ENCODE data around the gene USP17L17. TPM values are rescaled to one million over a fixed set of nuclear protein-coding genes. Genes with fewer than 3 reads are reported as not detected.
A peak's percentile ranks its signal among the peaks of the same experiment; 100 is the strongest.
"Not testable (repeated sequence)": the region's sequence is repeated elsewhere in the genome, so short reads cannot be mapped to it uniquely, and the experiment has no call there.

The USP17L17 gene
- total RNA-seq: not detected
- not detected for polyA plus RNA-seq (ENCODE audit: insufficient read length in 2 of 2)
- long read RNA-seq, donor 1: 0 reads
- long read RNA-seq, donor 2: 0 reads
- long read RNA-seq, donor 3: 0 reads
- long read RNA-seq, donor 4: 0 reads

DNA sequence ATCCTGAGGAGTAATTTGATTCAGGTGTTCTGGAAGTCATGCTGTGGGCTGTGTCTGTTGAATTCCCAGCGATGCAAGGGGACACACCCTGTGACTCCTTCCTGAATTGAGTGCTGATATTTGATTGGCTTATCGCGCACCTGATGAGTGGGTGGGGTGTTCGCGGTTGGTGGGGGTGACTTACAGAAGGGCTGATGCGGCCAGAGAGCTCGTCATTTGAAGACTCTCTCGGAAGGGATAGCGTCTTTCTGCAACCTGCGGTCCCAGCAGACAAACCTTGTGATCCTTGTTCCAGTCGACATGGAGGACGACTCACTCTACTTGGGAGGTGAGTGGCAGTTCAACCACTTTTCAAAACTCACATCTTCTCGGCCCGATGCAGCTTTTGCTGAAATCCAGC lies at the start of gene USP17L17:
Gene USP17L17, plus strand, starts transcription at position 301 of the 400 bp plus-strand sequence. Its CDS starts 0 bp downstream, at position 301.
- DNase-seq (ENCODE audit: low read depth in 4 of 6, low spot score in 6 of 6); H3K36me3 ChIP-seq (ENCODE audit: control insufficient read depth, insufficient read depth, low read length); H3K27me3 ChIP-seq (ENCODE audit: control insufficient read depth, insufficient read depth, low read length); H3K4me1 ChIP-seq (ENCODE audit: control insufficient read depth, insufficient read depth, low read length); H3K9me3 ChIP-seq (ENCODE audit: control insufficient read depth, insufficient read depth, low read length); H3K27ac ChIP-seq (ENCODE audit: low read depth, low read length); H3K4me3 ChIP-seq (ENCODE audit: low read depth, low read length): not testable (repeated sequence)
- WGBS (ENCODE audit: insufficient coverage): no CpG with 5 or more reads among the region's 14 CpGs

- not testable (repeated sequence) for H3K27ac ChIP-seq (ENCODE audit: low read depth, low read length); H3K9me3 ChIP-seq (ENCODE audit: control insufficient read depth, insufficient read depth, low read length); DNase-seq (ENCODE audit: low read depth in 4 of 6, low spot score in 6 of 6); H3K36me3 ChIP-seq (ENCODE audit: control insufficient read depth, insufficient read depth, low read length); H3K4me1 ChIP-seq (ENCODE audit: control insufficient read depth, insufficient read depth, low read length); H3K4me3 ChIP-seq (ENCODE audit: low read depth, low read length); H3K27me3 ChIP-seq (ENCODE audit: control insufficient read depth, insufficient read depth, low read length)
- no CpG with 5 or more reads among the region's 13 CpGs for WGBS (ENCODE audit: insufficient coverage)
Measured at GRCh38 chr4:9210357-9210756, 33.3 kb upstream of the USP17L17 start, which contains the start of gene USP17L10. USP17L10 (plus strand) TSS chr4:9210657; CDS start chr4:9210657, 0 bp downstream.

- not testable (repeated sequence) for H3K27me3 ChIP-seq (ENCODE audit: control insufficient read depth, insufficient read depth, low read length); H3K27ac ChIP-seq (ENCODE audit: low read depth, low read length); H3K4me1 ChIP-seq (ENCODE audit: control insufficient read depth, insufficient read depth, low read length); H3K4me3 ChIP-seq (ENCODE audit: low read depth, low read length); H3K9me3 ChIP-seq (ENCODE audit: control insufficient read depth, insufficient read depth, low read length); H3K36me3 ChIP-seq (ENCODE audit: control insufficient read depth, insufficient read depth, low read length); DNase-seq (ENCODE audit: low read depth in 4 of 6, low spot score in 6 of 6)
- WGBS (ENCODE audit: insufficient coverage): 98% methylated on average over 5 of the region's 14 CpGs
Measured at GRCh38 chr4:9214701-9215100, 29.0 kb upstream of the USP17L17 start.

- not testable (repeated sequence) for H3K27ac ChIP-seq (ENCODE audit: low read depth, low read length); H3K36me3 ChIP-seq (ENCODE audit: control insufficient read depth, insufficient read depth, low read length); H3K27me3 ChIP-seq (ENCODE audit: control insufficient read depth, insufficient read depth, low read length); H3K4me1 ChIP-seq (ENCODE audit: control insufficient read depth, insufficient read depth, low read length); H3K9me3 ChIP-seq (ENCODE audit: control insufficient read depth, insufficient read depth, low read length); H3K4me3 ChIP-seq (ENCODE audit: low read depth, low read length); DNase-seq (ENCODE audit: low read depth in 4 of 6, low spot score in 6 of 6)
- WGBS (ENCODE audit: insufficient coverage): no CpG with 5 or more reads among the region's 14 CpGs
Measured at GRCh38 chr4:9215105-9215504, 28.6 kb upstream of the USP17L17 start, which contains the start of gene USP17L11. USP17L11 (plus strand) TSS chr4:9215405; CDS start chr4:9215405, 0 bp downstream.

DNA sequence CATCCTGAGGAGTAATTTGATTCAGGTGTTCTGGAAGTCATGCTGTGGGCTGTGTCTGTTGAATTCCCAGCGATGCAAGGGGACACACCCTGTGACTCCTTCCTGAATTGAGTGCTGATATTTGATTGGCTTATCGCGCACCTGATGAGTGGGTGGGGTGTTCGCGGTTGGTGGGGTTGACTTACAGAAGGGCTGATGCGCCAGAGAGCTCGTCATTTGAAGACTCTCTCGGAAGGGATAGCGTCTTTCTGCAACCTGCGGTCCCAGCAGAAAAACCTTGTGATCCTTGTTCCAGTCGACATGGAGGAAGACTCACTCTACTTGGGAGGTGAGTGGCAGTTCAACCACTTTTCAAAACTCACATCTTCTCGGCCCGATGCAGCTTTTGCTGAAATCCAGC lies 23.8 kb upstream of the USP17L17 start, which contains the start of gene USP17L12:
Gene USP17L12, plus strand, starts transcription at position 301 of the 400 bp plus-strand sequence. Its CDS starts 0 bp downstream, at position 301.
- not testable (repeated sequence) for DNase-seq (ENCODE audit: low read depth in 4 of 6, low spot score in 6 of 6); H3K36me3 ChIP-seq (ENCODE audit: control insufficient read depth, insufficient read depth, low read length)
- no CpG with 5 or more reads among the region's 13 CpGs for WGBS (ENCODE audit: insufficient coverage)

DNA sequence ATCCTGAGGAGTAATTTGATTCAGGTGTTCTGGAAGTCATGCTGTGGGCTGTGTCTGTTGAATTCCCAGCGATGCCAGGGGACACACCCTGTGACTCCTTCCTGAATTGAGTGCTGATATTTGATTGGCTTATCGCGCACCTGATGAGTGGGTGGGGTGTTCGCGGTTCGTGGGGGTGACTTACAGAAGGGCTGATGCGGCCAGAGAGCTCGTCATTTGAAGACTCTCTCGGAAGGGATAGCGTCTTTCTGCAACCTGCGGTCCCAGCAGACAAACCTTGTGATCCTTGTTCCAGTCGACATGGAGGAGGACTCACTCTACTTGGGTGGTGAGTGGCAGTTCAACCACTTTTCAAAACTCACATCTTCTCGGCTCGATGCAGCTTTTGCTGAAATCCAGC lies 19.1 kb upstream of the USP17L17 start, which contains the start of gene USP17L13:
Gene USP17L13, plus strand, starts transcription at position 301 of the 400 bp plus-strand sequence. Its CDS starts 0 bp downstream, at position 301.
- H3K4me3 ChIP-seq (ENCODE audit: low read depth, low read length); H3K27me3 ChIP-seq (ENCODE audit: control insufficient read depth, insufficient read depth, low read length); H3K9me3 ChIP-seq (ENCODE audit: control insufficient read depth, insufficient read depth, low read length); H3K36me3 ChIP-seq (ENCODE audit: control insufficient read depth, insufficient read depth, low read length); H3K27ac ChIP-seq (ENCODE audit: low read depth, low read length); DNase-seq (ENCODE audit: low read depth in 4 of 6, low spot score in 6 of 6); H3K4me1 ChIP-seq (ENCODE audit: control insufficient read depth, insufficient read depth, low read length): not testable (repeated sequence)
- WGBS (ENCODE audit: insufficient coverage): no CpG with 5 or more reads among the region's 14 CpGs

More for the DNA sequence above, 23.8 kb upstream of the USP17L17 start, which contains the start of gene USP17L12:
- not testable (repeated sequence) for H3K4me1 ChIP-seq (ENCODE audit: control insufficient read depth, insufficient read depth, low read length); H3K27me3 ChIP-seq (ENCODE audit: control insufficient read depth, insufficient read depth, low read length); H3K9me3 ChIP-seq (ENCODE audit: control insufficient read depth, insufficient read depth, low read length); H3K27ac ChIP-seq (ENCODE audit: low read depth, low read length); H3K4me3 ChIP-seq (ENCODE audit: low read depth, low read length)

DNA sequence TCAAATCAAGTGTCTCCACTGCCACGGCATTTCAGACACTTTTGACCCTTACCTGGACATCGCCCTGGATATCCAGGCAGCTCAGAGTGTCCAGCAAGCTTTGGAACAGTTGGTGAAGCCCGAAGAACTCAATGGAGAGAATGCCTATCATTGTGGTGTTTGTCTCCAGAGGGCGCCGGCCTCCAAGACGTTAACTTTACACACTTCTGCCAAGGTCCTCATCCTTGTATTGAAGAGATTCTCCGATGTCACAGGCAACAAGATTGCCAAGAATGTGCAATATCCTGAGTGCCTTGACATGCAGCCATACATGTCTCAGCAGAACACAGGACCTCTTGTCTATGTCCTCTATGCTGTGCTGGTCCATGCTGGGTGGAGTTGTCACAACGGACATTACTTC lies 13.4 kb upstream of the USP17L17 start:
- not testable (repeated sequence) for H3K36me3 ChIP-seq (ENCODE audit: control insufficient read depth, insufficient read depth, low read length); H3K9me3 ChIP-seq (ENCODE audit: control insufficient read depth, insufficient read depth, low read length); H3K4me3 ChIP-seq (ENCODE audit: low read depth, low read length); H3K4me1 ChIP-seq (ENCODE audit: control insufficient read depth, insufficient read depth, low read length); DNase-seq (ENCODE audit: low read depth in 4 of 6, low spot score in 6 of 6); H3K27me3 ChIP-seq (ENCODE audit: control insufficient read depth, insufficient read depth, low read length); H3K27ac ChIP-seq (ENCODE audit: low read depth, low read length)
- no CpG with 5 or more reads among the region's 8 CpGs for WGBS (ENCODE audit: insufficient coverage)

DNA sequence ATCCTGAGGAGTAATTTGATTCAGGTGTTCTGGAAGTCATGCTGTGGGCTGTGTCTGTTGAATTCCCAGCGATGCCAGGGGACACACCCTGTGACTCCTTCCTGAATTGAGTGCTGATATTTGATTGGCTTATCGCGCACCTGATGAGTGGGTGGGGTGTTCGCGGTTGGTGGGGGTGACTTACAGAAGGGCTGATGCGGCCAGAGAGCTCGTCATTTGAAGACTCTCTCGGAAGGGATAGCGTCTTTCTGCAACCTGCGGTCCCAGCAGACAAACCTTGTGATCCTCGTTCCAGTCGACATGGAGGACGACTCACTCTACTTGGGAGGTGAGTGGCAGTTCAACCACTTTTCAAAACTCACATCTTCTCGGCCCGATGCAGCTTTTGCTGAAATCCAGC lies 9.6 kb upstream of the USP17L17 start, which contains the start of gene USP17L15:
Gene USP17L15, plus strand, starts transcription at position 301 of the 400 bp plus-strand sequence. Its CDS starts 0 bp downstream, at position 301.
- DNase-seq (ENCODE audit: low read depth in 4 of 6, low spot score in 6 of 6); H3K27me3 ChIP-seq (ENCODE audit: control insufficient read depth, insufficient read depth, low read length); H3K36me3 ChIP-seq (ENCODE audit: control insufficient read depth, insufficient read depth, low read length); H3K4me1 ChIP-seq (ENCODE audit: control insufficient read depth, insufficient read depth, low read length); H3K4me3 ChIP-seq (ENCODE audit: low read depth, low read length); H3K9me3 ChIP-seq (ENCODE audit: control insufficient read depth, insufficient read depth, low read length); H3K27ac ChIP-seq (ENCODE audit: low read depth, low read length): not testable (repeated sequence)
- no CpG with 5 or more reads among the region's 15 CpGs for WGBS (ENCODE audit: insufficient coverage)

GRCh38 chr4:9238461-9238860 lies 5.2 kb upstream of the USP17L17 start:
- not testable (repeated sequence) for H3K4me1 ChIP-seq (ENCODE audit: control insufficient read depth, insufficient read depth, low read length); H3K27me3 ChIP-seq (ENCODE audit: control insufficient read depth, insufficient read depth, low read length); H3K4me3 ChIP-seq (ENCODE audit: low read depth, low read length); H3K36me3 ChIP-seq (ENCODE audit: control insufficient read depth, insufficient read depth, low read length); H3K27ac ChIP-seq (ENCODE audit: low read depth, low read length); H3K9me3 ChIP-seq (ENCODE audit: control insufficient read depth, insufficient read depth, low read length)
- 50% methylated on average over 2 of the region's 12 CpGs for WGBS (ENCODE audit: insufficient coverage)
- DNase-seq (ENCODE audit: low read depth in 4 of 6, low spot score in 6 of 6): peak in 1 of 6 donors; percentile 0
